Stomach (tissue), 4 donors: ENCODE results near the gene KLRF1.

Experiments
- CTCF ChIP-seq, 7 experiments: fragments of 450-650 bp in 4 of 7; fragments of 200-600 bp in 3 of 7; sonication (generic) in 3 of 7; IDR thresholded peaks; one replicate each; pipeline ENCODE4 v1.5.1; 2016 to 2019; ENCODE audit warnings: antibody characterized with exemption in 7 of 7, control low read depth in 2 of 7, mild to moderate bottlenecking in 1 of 7
- EP300 ChIP-seq: sonication (generic); formaldehyde crosslinking; IDR thresholded peaks from one replicate; pipeline ENCODE4 v1.6.1; 2017; ENCODE audit warnings: antibody characterized with exemption
- POLR2A ChIP-seq, 4 donors: fragments of 450-650 bp; IDR thresholded peaks; one replicate each; pipeline ENCODE4 v1.6.1; 2016; ENCODE audit warnings: antibody characterized with exemption in 4 of 4, control low read depth in 2 of 4, mild to moderate bottlenecking in 1 of 4, moderate library complexity in 1 of 4
- POLR2AphosphoS5 ChIP-seq, 3 donors: sonication (generic); formaldehyde crosslinking; IDR thresholded peaks; one replicate each; pipeline ENCODE4 v1.6.1; 2016; ENCODE audit warnings: antibody characterized with exemption in 3 of 3

GRCh38 chr12:9881246-9881645 is 54.0 kb downstream of the KLRF1 start, which contains the start of gene KLRF2:
- no peak for TF ChIP-seq CTCF (IDR thresholded peaks at IDR 0.05)
- no peak for TF ChIP-seq POLR2AphosphoS5 (IDR thresholded peaks at IDR 0.05)
- TF ChIP-seq POLR2A (IDR thresholded peaks at IDR 0.05) = no peak
- no peak for TF ChIP-seq EP300
